Mucosa of descending colon (tissue), 3 donors: Measurements from ENCODE around the gene FBXO21. TPM values are rescaled to one million over a fixed set of nuclear protein-coding genes. Genes with fewer than 3 reads are reported as not detected.

Experiments used
- ATAC-seq: fragments of 200-7000 bp; cut with Tn5 transposase; one replicate; pipeline ENCODE4 v1.9.1; 2020; ENCODE audit warnings: mild to moderate bottlenecking, moderate library complexity
- DNase-seq, 3 donors: peaks; one replicate each; pipeline ENCODE4 v3.0.0-alpha.2; 2020
- H3K36me3 ChIP-seq: fragments of 200-600 bp; one replicate; pipeline ENCODE4 v1.8.0; 2021; ENCODE audit warnings: low read depth, mild to moderate bottlenecking
- H3K4me1 ChIP-seq: fragments of 200-600 bp; one replicate; pipeline ENCODE4 v1.8.0; 2021; ENCODE audit warnings: low read depth, mild to moderate bottlenecking
- H3K4me3 ChIP-seq: fragments of 200-600 bp; one replicate; pipeline ENCODE4 v1.8.0; 2021; ENCODE audit warnings: mild to moderate bottlenecking
- H3K9me3 ChIP-seq: fragments of 200-600 bp; one replicate; pipeline ENCODE4 v1.8.0; 2021; ENCODE audit warnings: mild to moderate bottlenecking
- intact Hi-C, 2 donors: fragments of 100-400 bp; cut with DNase I in 1 of 2; cut with micrococcal nuclease in 1 of 2; formaldehyde crosslinking; loops; one replicate each; pipeline versions ENCODE4 v1.11.0 to v1.11.1; 2022; cut with DNase I, micrococcal nuclease
- total RNA-seq, 3 donors: library from RNA; stranded (reverse); fragmentation: NEBNext Ultra II Directional in 2 of 3; extraction: Animal tissue kit (Norgen Biotek cat#: 25700) in 2 of 3; gene quantifications; one replicate each; pipeline versions ENCODE4 v1.2.1 to v1.2.4, GENCODE V29; 2021 to 2023
- TF ChIP-seq, protein P1 (sequence below): fragments of 200-600 bp; IDR thresholded peaks from one replicate; pipeline ENCODE4 v1.8.0; 2022; ENCODE audit warnings: antibody characterized with exemption, mild to moderate bottlenecking
- donor health status: DM: no; HTN: no; CAD: no; lungs with moderate emphysema.
- donor health status: DM: no; HTN: no; CAD: no.
- donor health status: DM: no; HTN: yes; CAD: no.

FBXO21 gene
- total RNA-seq, 3 donors from 2014 or later = 14.7 to 44.6 (median 30.7) TPM

DNA sequence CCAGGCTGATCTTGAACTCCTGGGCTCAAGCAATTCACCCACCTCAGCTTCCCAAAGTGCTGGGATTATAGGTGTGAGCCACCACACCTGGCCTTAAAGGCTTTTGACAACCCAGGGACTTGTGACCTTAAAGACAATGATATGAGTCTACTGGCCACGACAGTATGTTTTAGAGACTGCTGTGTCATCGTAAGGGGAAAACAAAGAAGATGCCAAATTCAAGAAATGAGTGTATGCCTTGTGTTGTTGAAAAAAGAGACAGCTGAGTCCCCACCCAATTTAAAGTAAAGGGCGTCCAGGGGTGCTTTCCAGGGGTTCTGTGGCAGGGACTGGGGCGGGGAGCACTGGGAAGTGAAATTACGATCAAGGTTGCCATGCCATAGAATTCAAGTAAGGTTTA, 26.4 kb upstream of the FBXO21 start:
- H3K9me3 ChIP-seq = no peaks in the 10 kb centered on the region
- no peak for ATAC-seq
- no peak for DNase-seq
- intact Hi-C loops = loop anchor here (10.0 kb wide), 2 partner anchors 618 to 638 kb away; no protein-coding TSS in a partner anchor
- no peak overlapping the region for H3K4me3 ChIP-seq
- TF ChIP-seq, protein P1, sequence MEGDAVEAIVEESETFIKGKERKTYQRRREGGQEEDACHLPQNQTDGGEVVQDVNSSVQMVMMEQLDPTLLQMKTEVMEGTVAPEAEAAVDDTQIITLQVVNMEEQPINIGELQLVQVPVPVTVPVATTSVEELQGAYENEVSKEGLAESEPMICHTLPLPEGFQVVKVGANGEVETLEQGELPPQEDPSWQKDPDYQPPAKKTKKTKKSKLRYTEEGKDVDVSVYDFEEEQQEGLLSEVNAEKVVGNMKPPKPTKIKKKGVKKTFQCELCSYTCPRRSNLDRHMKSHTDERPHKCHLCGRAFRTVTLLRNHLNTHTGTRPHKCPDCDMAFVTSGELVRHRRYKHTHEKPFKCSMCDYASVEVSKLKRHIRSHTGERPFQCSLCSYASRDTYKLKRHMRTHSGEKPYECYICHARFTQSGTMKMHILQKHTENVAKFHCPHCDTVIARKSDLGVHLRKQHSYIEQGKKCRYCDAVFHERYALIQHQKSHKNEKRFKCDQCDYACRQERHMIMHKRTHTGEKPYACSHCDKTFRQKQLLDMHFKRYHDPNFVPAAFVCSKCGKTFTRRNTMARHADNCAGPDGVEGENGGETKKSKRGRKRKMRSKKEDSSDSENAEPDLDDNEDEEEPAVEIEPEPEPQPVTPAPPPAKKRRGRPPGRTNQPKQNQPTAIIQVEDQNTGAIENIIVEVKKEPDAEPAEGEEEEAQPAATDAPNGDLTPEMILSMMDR = no peak
- H3K36me3 ChIP-seq = no peaks in the 10 kb centered on the region
- no peaks in the 10 kb centered on the region for H3K4me1 ChIP-seq

DNA sequence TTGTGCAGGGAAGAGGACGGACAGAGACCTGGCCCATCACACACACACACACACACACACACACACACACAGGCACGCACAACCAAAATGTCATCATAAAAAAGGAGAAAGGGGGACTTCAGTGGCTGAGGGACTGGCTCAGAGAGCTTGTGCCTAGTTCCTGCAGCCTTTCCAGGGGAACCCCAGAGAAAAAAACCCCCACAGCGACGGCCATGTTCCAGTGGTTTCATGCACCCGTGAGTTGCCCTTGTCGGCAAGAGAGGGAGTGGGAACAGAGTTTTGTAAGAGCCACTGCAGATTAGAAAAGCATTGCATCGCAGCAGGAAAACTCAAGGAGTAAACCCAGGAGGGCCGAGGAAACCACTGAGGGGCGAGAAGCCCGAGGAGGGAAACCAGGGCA, 24.5 kb upstream of the FBXO21 start:
- Histone ChIP-seq H3K4me1 (no peaks in the 10 kb centered on the region), H3K4me3 (no peak overlapping the region), H3K9me3 (no peaks in the 10 kb centered on the region), H3K36me3 (no peaks in the 10 kb centered on the region)
- intact Hi-C loops = loop anchor here (10.0 kb wide), 2 partner anchors 620 to 640 kb away; no protein-coding TSS in a partner anchor
- DNase-seq = no peak
- TF ChIP-seq, protein P1 = no peak
- no peak for ATAC-seq

DNA sequence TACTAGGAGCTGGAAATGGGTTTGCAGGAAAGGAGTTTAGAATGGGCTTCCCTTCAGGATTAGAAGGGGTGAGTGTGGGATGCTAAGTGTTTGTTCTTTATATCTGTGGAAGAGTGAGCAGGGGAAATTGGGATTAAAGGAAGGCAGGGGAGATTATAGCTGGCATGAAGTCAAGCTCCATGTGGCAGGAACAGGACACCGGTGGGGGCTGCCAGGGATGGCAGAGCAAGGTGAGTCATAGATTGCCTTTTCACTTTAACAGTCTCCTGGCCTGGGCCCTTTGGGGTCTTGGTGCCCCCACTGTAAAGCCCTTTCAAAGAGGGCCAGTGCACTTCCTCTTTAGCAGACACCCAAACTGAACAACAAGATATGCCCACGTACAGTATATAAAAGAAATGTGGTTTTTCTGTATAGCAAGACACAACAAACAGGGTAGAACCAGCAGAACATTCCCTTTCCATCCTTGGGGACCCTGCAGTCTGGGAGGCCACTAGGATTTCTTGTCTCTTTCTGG, 23.1 kb upstream of the FBXO21 start:
- Histone ChIP-seq H3K4me3 (no peak overlapping the region), H3K9me3 (no peaks in the 10 kb centered on the region), H3K4me1 (no peaks in the 10 kb centered on the region), H3K36me3 (no peaks in the 10 kb centered on the region)
- intact Hi-C loops = loop anchor here (10.0 kb wide), 2 partner anchors 621 to 641 kb away; no protein-coding TSS in a partner anchor
- DNase-seq (no peak), ATAC-seq (no peak)
- TF ChIP-seq, protein P1 = no peak

DNA sequence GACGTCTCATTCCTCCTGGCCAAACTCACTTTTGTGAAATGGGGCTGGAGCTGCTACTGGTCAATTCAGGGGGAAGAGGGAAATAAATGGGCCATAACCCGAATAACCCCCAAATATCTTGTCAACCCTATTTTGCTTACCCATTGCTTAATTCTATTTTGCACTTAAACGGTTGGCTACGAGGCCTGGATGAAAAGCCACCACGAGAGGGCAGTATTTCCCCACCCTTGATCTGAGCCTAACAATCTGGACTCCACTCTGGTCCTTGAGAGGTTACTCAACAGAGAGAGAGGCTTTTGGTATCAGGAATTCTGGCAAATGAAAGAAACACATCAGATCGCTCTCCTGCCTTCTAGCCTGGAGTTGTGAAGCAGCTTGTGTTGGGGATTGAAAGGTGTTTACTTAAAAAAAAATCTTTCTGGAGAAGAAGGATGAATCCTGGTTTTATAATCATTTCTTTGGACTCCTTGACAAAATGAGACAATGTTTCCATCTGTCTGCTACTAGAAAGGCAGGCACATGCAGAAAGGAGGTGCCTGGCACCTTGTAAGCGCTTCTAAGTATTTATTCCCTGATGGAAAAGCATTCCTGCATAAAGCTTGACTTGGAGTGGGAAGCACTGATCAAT, 22.4 kb upstream of the FBXO21 start:
- intact Hi-C loops = loop anchor here (10.0 kb wide), 2 partner anchors 622 to 642 kb away; no protein-coding TSS in a partner anchor
- TF ChIP-seq, protein P1 = peak; percentile 80
- H3K36me3 ChIP-seq = no peaks in the 10 kb centered on the region
- peak; percentile 73 for ATAC-seq
- no peaks in the 10 kb centered on the region for H3K4me1 ChIP-seq
- DNase-seq = peak in 2 of 3 donors; percentile 50 to 87
- H3K9me3 ChIP-seq = no peaks in the 10 kb centered on the region
- H3K4me3 ChIP-seq = no peak overlapping the region

DNA sequence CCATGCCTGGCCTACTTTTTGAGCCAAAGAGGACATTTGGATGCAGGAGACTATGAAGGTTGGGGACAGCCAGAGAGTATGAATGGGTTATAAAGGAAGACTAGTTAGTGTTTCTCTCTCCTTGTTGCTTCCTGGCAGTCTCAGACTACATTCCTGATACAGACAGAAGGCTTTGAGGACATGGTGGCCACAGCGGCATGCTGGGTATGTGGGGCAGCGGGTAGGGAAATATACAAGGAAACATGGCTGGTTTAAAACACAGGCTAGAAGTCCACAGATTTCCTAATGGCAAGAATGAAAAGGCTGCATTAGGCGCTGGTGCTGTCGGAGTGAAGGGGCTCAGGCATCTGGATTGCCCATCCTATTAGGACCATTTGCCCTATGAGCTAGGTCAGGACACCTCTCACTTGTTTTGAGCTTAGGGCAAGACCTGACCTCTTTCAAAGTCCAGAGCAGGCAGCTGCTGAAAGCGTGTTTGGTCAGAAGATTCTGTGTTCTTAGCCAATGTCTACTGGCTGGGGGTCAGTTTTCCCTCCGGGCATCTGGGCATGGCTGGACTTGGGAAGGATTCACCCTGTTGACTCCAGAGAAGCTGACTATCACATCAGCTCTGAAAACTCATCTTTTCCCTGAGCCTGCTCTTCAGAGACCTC, 20.1 kb upstream of the FBXO21 start:
- Histone ChIP-seq H3K9me3 (no peaks in the 10 kb centered on the region), H3K4me3 (no peak overlapping the region), H3K4me1 (no peaks in the 10 kb centered on the region), H3K36me3 (no peaks in the 10 kb centered on the region)
- DNase-seq (no peak), ATAC-seq (no peak)
- intact Hi-C loops = loop anchor here (10.0 kb wide), 2 partner anchors 624 to 644 kb away; no protein-coding TSS in a partner anchor
- TF ChIP-seq, protein P1 = no peak
